Body of pancreas (tissue), 4 donors: ENCODE measurements around the gene MFAP4.

Experiments used
- CTCF ChIP-seq, 7 experiments: fragments of 450-650 bp in 4 of 7; fragments of 200-600 bp in 3 of 7; sonication (generic) in 3 of 7; IDR thresholded peaks; one replicate each; pipeline ENCODE4 v1.5.1; 2016 to 2019; ENCODE audit warnings: antibody characterized with exemption in 7 of 7
- POLR2A ChIP-seq, 3 donors: fragments of 450-650 bp; IDR thresholded peaks; one replicate each; pipeline ENCODE4 v1.6.1; 2016; ENCODE audit warnings: antibody characterized with exemption in 3 of 3, mild to moderate bottlenecking in 2 of 3

- TF ChIP-seq CTCF (IDR thresholded peaks at IDR 0.05) (no peak), POLR2A (IDR thresholded peaks at IDR 0.05) (peak in 1 of 3 donors; percentile 26)
Observed at GRCh38 chr17:19361944-19362276, 25.1 kb downstream of the MFAP4 start.
